Skin of body (tissue), 2 donors: Measurements from ENCODE around the gene HLA-DMB. TPM values are rescaled to one million over a fixed set of nuclear protein-coding genes. Genes with fewer than 3 reads are reported as not detected.

Experiments used
- DNase-seq: peaks from one replicate; lab custom pipeline; 2025; lab: John Stamatoyannopoulos, UW
- total RNA-seq: library from RNA; depleted of rRNA; stranded (reverse); fragments of >200 nt; gene quantifications from one replicate; pipeline ENCODE4 v1.2.3, GENCODE V29; 2014

HLA-DMB gene
- 12.7 TPM for total RNA-seq

GRCh38 chr6:32940656-32941213 is at the start of gene HLA-DMB:
Gene HLA-DMB (minus strand): TSS chr6:32941028. CDS start chr6:32940807, 221 bp downstream.
- DNase-seq, result peak; percentile 50

GRCh38 chr6:32989368-32989767 is 48.5 kb upstream of the HLA-DMB start:
- DNase-seq, result no peak

GRCh38 chr6:32984622-32985389 is 44.0 kb upstream of the HLA-DMB start:
- peak; percentile 40 for DNase-seq

- no peak for DNase-seq
Measured at GRCh38 chr6:32983964-32984621, 43.3 kb upstream of the HLA-DMB start.

- DNase-seq, result no peak
Measured at GRCh38 chr6:32983493-32983848, 42.6 kb upstream of the HLA-DMB start.

- no peak for DNase-seq
Measured at GRCh38 chr6:32982702-32983492, 42.1 kb upstream of the HLA-DMB start.

- no peak for DNase-seq
Measured at GRCh38 chr6:32982084-32982701, 41.4 kb upstream of the HLA-DMB start.

GRCh38 chr6:32980488-32981038 is 39.7 kb upstream of the HLA-DMB start:
- no peak for DNase-seq

- no peak for DNase-seq
Measured at GRCh38 chr6:32979720-32980487, 39.1 kb upstream of the HLA-DMB start.

- DNase-seq, result no peak
Measured at GRCh38 chr6:32977953-32978324, 37.1 kb upstream of the HLA-DMB start.

GRCh38 chr6:32977272-32977952 is 36.6 kb upstream of the HLA-DMB start:
- DNase-seq, result no peak

GRCh38 chr6:32976334-32977069 is 35.7 kb upstream of the HLA-DMB start:
- no peak for DNase-seq

- DNase-seq, result no peak
Measured at GRCh38 chr6:32975886-32976285, 35.1 kb upstream of the HLA-DMB start.

- DNase-seq, result no peak
Measured at GRCh38 chr6:32974541-32975308, 33.9 kb upstream of the HLA-DMB start.

- no peak for DNase-seq
Measured at GRCh38 chr6:32974016-32974333, 33.1 kb upstream of the HLA-DMB start.

- DNase-seq, result peak; percentile 30
Measured at GRCh38 chr6:32973144-32974015, 32.6 kb upstream of the HLA-DMB start.

GRCh38 chr6:32972353-32973143 is 31.7 kb upstream of the HLA-DMB start:
- DNase-seq, result no peak
